CD14-positive monocyte (primary cell): Measurements from ENCODE around the gene DLD. TPM values are rescaled to one million over a fixed set of nuclear protein-coding genes. Genes with fewer than 3 reads are reported as not detected.
"Not testable (repeated sequence)": the region's sequence is repeated elsewhere in the genome, so short reads cannot be mapped to it uniquely, and the experiment has no call there.

Experiments
- DNase-seq, 3 donors: peaks; one replicate each; pipeline ENCODE4 v3.0.0-alpha.2; 2011 to 2022
- H2AFZ ChIP-seq: 2 replicates; pipeline ENCODE4 v1.6.0; 2012; ENCODE audit warnings: mild to moderate bottlenecking, low read depth, low read length, inconsistent platforms; ENCODE audit not compliant: insufficient read depth, poor library complexity, severe bottlenecking
- H3K27ac ChIP-seq, 2 donors: 1 replicate in 1 of 2; 2 replicates in 1 of 2; pipeline ENCODE4 v1.5.1; 2012 to 2013; ENCODE audit warnings: low read length in 2 of 2, control low read depth in 1 of 2, inconsistent platforms in 1 of 2, low read depth in 1 of 2, mild to moderate bottlenecking in 1 of 2
- H3K27me3 ChIP-seq, 2 donors: one replicate each; pipeline versions ENCODE4 v1.6.0 to v1.6.1; 2011 to 2013; ENCODE audit warnings: low read length in 2 of 2; ENCODE audit not compliant: control insufficient read depth in 2 of 2, insufficient read depth in 2 of 2
- H3K36me3 ChIP-seq, 2 donors: replicated peaks in 1 of 2; 1 replicate in 1 of 2; 2 replicates in 1 of 2; pipeline versions ENCODE4 v1.5.1 to v1.6.1; 2012 to 2013; ENCODE audit warnings: low read length in 2 of 2, control low read depth in 1 of 2, inconsistent platforms in 1 of 2, mild to moderate bottlenecking in 1 of 2; ENCODE audit not compliant: insufficient read depth in 2 of 2, control insufficient read depth in 1 of 2
- H3K4me1 ChIP-seq, 2 donors: 1 replicate in 1 of 2; 2 replicates in 1 of 2; pipeline versions ENCODE4 v1.5.1 to v1.6.1; 2012 to 2013; ENCODE audit warnings: low read length in 2 of 2, control low read depth in 1 of 2, inconsistent platforms in 1 of 2, mild to moderate bottlenecking in 1 of 2, moderate library complexity in 1 of 2; ENCODE audit not compliant: insufficient read depth in 2 of 2, control insufficient read depth in 1 of 2
- H3K4me2 ChIP-seq: replicated peaks from 2 replicates; pipeline ENCODE3; 2012; ENCODE audit warnings: low read length, moderate library complexity, mild to moderate bottlenecking; ENCODE audit not compliant: poor library complexity, severe bottlenecking; ENCODE audit errors: extremely low read depth
- H3K4me3 ChIP-seq, 3 experiments: fragments of 200-600 bp in 1 of 3; sonication (generic) in 1 of 3; replicated peaks in 1 of 3; 1 replicate in 2 of 3; 2 replicates in 1 of 3; pipeline ENCODE4 v1.5.1; 2011 to 2013; ENCODE audit warnings: low read length in 3 of 3, mild to moderate bottlenecking in 3 of 3, control low read depth in 2 of 3, low read depth in 2 of 3, inconsistent platforms in 1 of 3, moderate library complexity in 1 of 3
- H3K79me2 ChIP-seq: 2 replicates; pipeline ENCODE4 v1.6.0; 2012; ENCODE audit warnings: mild to moderate bottlenecking, control low read depth, inconsistent platforms, low read length, moderate library complexity; ENCODE audit not compliant: insufficient read depth
- H3K9ac ChIP-seq: 2 replicates; pipeline ENCODE4 v1.6.0; 2017; ENCODE audit warnings: low read length, mild to moderate bottlenecking; ENCODE audit not compliant: insufficient read depth, poor library complexity, severe bottlenecking
- H3K9me3 ChIP-seq, 2 donors: replicated peaks in 1 of 2; 1 replicate in 1 of 2; 2 replicates in 1 of 2; pipeline versions ENCODE4 v1.5.1 to v1.6.1; 2012 to 2013; ENCODE audit warnings: low read length in 2 of 2, control low read depth in 1 of 2; ENCODE audit not compliant: control insufficient read depth in 1 of 2, insufficient read depth in 1 of 2
- H4K20me1 ChIP-seq: 2 replicates; pipeline ENCODE4 v1.6.0; 2012; ENCODE audit warnings: mild to moderate bottlenecking, low read length, control low read depth, moderate library complexity; ENCODE audit not compliant: insufficient read depth
- H3K27ac Mint-ChIP-seq, 7 donors: one replicate each; pipeline ENCODE4 v1.8.0; 2020; ENCODE audit warnings: mild to moderate bottlenecking in 7 of 7, mixed read lengths in 7 of 7, moderate library complexity in 6 of 7, inconsistent platforms in 2 of 7
- H3K27me3 Mint-ChIP-seq, 3 donors: one replicate each; pipeline ENCODE4 v1.8.0; 2021 to 2022; ENCODE audit warnings: low read depth in 3 of 3, mild to moderate bottlenecking in 3 of 3, mixed read lengths in 3 of 3, moderate library complexity in 3 of 3, inconsistent platforms in 1 of 3
- H3K36me3 Mint-ChIP-seq, 2 donors: one replicate each; pipeline ENCODE4 v1.8.0; 2020; ENCODE audit warnings: mixed read lengths in 2 of 2, inconsistent platforms in 1 of 2, mild to moderate bottlenecking in 1 of 2
- H3K4me1 Mint-ChIP-seq: one replicate; pipeline ENCODE4 v1.8.0; 2020; ENCODE audit warnings: mild to moderate bottlenecking, mixed read lengths
- H3K4me3 Mint-ChIP-seq, 2 donors: one replicate each; pipeline ENCODE4 v1.8.0; 2020; ENCODE audit warnings: mild to moderate bottlenecking in 2 of 2, mixed read lengths in 2 of 2, moderate library complexity in 1 of 2
- H3K9me3 Mint-ChIP-seq, 7 donors: one replicate each; pipeline ENCODE4 v1.8.0; 2020 to 2022; ENCODE audit warnings: mixed read lengths in 7 of 7, mild to moderate bottlenecking in 6 of 7, moderate library complexity in 6 of 7, inconsistent platforms in 2 of 7
- WGBS: methylation state at CpG from one replicate; pipeline ENCODE4 v1.1.5; 2013; ENCODE audit warnings: missing lambda C conversion rate; ENCODE audit not compliant: insufficient coverage; 5-methylcytosine and 5-hydroxymethylcytosine counted together
- intact Hi-C, 2 donors: fragments of 100-400 bp; cut with micrococcal nuclease; formaldehyde crosslinking; loops; one replicate each; pipeline versions ENCODE4 v1.15.0 to v1.15.1; 2023
- polyA plus RNA-seq, 3 donors: library from polyadenylated mRNA; depleted of rRNA in 1 of 3; unstranded in 2 of 3; stranded (reverse) in 1 of 3; fragments of 300-500 nt in 2 of 3; fragments of >200 nt in 1 of 3; fragmentation: Illumina TruSeq in 2 of 3; gene quantifications; 1 replicate in 2 of 3; 2 replicates in 1 of 3; pipeline ENCODE4 v1.2.3, GENCODE V29; 2012 to 2021
- TF ChIP-seq, protein P1 (sequence below): fragments of 200-600 bp; IDR thresholded peaks from one replicate; pipeline ENCODE4 v1.8.0; 2022; ENCODE audit warnings: antibody characterized with exemption, mild to moderate bottlenecking

DLD gene
- polyA plus RNA-seq, 3 donors, result 54.5 to 73.6 (median 70.1) TPM

DNA sequence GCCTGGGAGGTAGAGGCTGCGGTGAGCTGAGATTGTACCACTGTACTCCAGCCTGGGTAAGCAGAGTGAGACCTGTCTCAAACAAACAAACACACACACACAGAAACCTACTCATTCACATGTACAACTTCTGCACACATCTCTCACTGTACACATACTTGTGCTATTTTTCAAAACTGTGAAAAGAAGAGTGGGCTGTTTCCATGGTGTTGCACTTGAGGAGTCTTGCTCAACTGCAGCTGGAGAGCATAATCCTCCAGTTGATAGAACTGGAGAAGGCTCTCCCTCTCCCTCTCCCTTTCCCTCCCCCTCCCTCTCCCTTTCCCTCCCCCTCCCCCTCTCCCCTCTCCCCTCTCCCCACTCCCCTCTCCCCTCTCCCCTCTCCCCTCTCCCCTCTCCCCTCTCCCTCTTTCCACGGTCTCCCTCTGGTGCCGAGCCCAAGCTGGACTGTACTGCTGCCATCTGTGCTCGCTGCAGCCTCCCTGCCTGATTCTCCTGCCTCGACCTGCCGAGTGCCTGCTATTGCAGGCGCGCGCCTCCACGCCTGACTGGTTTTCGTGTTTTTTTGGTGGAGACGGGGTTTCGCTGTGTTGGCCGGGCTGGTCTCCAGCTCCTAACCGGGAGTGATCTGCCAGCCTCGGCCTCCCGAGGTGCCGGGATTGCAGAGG is 43.7 kb upstream of the DLD start:
- DNase-seq, result no peak
- Histone ChIP-seq H3K4me2 (no peak overlapping the region), H3K9ac (no peak overlapping the region), H2AFZ (no peak overlapping the region), H3K36me3 (no peaks in the 10 kb centered on the region), H3K4me1 (no peaks in the 10 kb centered on the region), H4K20me1 (no peaks in the 10 kb centered on the region), H3K9me3 (peaks cover 0 to 2% of the 10 kb centered on the region in 2 donors), H3K4me3 (no peak overlapping the region), H3K27ac (no peak overlapping the region), H3K27me3 (no peaks in the 10 kb centered on the region), H3K79me2 (no peaks in the 10 kb centered on the region)
- Mint-ChIP-seq H3K27ac (no peak overlapping the region), H3K9me3 (peaks cover 0 to 9% (median 2%) of the 10 kb centered on the region in 7 donors), H3K27me3 (peaks cover 0 to 4% (median 3%) of the 10 kb centered on the region in 3 donors), H3K4me1 (peaks cover 2% of the 10 kb centered on the region), H3K36me3 (no peaks in the 10 kb centered on the region), H3K4me3 (no peak overlapping the region)
- WGBS, result 92% methylated on average over 5 of the region's 18 CpGs
- TF ChIP-seq, protein P1, sequence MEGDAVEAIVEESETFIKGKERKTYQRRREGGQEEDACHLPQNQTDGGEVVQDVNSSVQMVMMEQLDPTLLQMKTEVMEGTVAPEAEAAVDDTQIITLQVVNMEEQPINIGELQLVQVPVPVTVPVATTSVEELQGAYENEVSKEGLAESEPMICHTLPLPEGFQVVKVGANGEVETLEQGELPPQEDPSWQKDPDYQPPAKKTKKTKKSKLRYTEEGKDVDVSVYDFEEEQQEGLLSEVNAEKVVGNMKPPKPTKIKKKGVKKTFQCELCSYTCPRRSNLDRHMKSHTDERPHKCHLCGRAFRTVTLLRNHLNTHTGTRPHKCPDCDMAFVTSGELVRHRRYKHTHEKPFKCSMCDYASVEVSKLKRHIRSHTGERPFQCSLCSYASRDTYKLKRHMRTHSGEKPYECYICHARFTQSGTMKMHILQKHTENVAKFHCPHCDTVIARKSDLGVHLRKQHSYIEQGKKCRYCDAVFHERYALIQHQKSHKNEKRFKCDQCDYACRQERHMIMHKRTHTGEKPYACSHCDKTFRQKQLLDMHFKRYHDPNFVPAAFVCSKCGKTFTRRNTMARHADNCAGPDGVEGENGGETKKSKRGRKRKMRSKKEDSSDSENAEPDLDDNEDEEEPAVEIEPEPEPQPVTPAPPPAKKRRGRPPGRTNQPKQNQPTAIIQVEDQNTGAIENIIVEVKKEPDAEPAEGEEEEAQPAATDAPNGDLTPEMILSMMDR, result no peak
- intact Hi-C loops, result no loop called here

DNA sequence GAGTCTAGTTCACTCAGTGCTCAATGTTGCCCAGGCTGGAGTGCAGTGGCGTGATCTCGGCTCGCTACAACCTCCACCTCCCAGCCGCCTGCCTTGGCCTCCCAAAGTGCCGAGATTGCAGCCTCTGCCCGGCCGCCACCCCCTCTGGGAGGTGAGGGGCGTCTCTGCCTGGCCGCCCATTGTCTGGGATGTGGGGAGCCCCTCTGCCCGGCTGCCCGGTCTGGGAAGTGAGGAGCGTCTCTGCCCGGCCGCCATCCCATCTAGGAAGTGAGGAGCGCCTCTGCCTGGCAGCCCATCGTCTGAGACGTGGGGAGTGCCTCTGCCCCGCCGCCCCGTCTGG is 43.2 kb upstream of the DLD start:
- H3K4me3 Mint-ChIP-seq, H3K4me2 ChIP-seq, H4K20me1 ChIP-seq, DNase-seq, H3K27ac Mint-ChIP-seq, H3K4me3 ChIP-seq, H3K27ac ChIP-seq, H3K79me2 ChIP-seq, H3K4me1 ChIP-seq, H3K9ac ChIP-seq, H3K27me3 Mint-ChIP-seq, H3K27me3 ChIP-seq, H3K9me3 ChIP-seq, H2AFZ ChIP-seq, H3K36me3 Mint-ChIP-seq, intact Hi-C loops, H3K36me3 ChIP-seq, H3K4me1 Mint-ChIP-seq, H3K9me3 Mint-ChIP-seq: not testable (repeated sequence)
- 100% methylated on average over 1 of the region's 20 CpGs for WGBS

DNA sequence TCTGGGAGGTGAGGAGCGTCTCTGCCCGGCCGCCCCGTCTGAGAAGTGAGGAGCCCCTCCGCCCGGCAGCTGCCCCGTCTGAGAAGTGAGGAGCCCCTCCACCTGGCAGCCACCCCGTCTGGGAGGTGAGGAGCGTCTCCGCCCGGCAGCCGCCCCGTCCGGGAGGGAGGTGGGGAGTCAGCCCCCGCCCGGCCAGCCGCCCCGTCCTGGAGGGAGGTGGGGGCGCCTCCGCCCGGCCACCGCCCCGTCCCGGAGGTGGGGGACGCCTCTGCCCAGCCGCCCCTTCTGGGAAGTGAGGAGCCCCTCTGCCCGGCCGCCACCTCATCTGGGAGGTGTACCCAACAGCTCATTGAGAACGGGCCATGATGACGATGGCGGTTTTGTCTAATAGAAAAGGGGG is 42.8 kb upstream of the DLD start:
- intact Hi-C loops, H3K4me1 Mint-ChIP-seq, H3K9me3 ChIP-seq, H3K27ac ChIP-seq, H3K27ac Mint-ChIP-seq, H3K4me2 ChIP-seq, H3K79me2 ChIP-seq, H3K9me3 Mint-ChIP-seq, H3K36me3 ChIP-seq, H3K9ac ChIP-seq, H3K4me1 ChIP-seq, H3K27me3 ChIP-seq, H3K27me3 Mint-ChIP-seq, H2AFZ ChIP-seq, H4K20me1 ChIP-seq, H3K36me3 Mint-ChIP-seq, DNase-seq, H3K4me3 ChIP-seq, H3K4me3 Mint-ChIP-seq: not testable (repeated sequence)
- WGBS, result 93% methylated on average over 9 of the region's 31 CpGs
